Measurements from ENCODE around the gene RPS4Y2. TPM values are rescaled to one million over a fixed set of nuclear protein-coding genes. Genes with fewer than 3 reads are reported as not detected.

RPS4Y2 gene
- total and polyA plus RNA-seq, 9 of the 15 experiments (the other 6 are each of a cell fraction or from before 2014, with no cell fraction given): not detected

DNA sequence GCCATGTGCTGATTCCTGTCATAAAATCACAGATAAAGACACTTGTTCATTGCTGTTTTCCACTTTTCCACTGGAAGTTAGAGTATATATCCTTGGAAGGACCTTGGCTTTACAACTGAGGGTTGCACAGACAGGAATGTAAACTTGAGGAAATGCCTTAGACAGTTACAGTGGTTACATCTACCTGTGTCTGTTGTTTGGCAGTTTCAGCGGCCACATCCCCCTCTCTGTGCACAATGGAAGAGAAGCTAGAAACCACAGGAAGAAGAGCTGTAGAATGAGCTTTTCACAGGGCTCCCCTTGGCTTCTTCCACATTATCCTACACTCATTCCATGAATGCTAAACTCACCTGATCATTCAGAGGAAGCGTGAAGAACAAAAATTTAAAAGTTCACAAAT lies 9.0 kb upstream of the RPS4Y2 start:
- no CpG with 5 or more reads among the region's 2 CpGs for WGBS (ENCODE audit: insufficient coverage, low coverage, missing lambda C conversion rate)
- no peak for TF ChIP-seq TEAD2 (tag; IDR thresholded peaks at IDR 0.05)
- no peak for TF ChIP-seq ZNF561 (CRISPR knock-in tag; conservative IDR thresholded peaks at IDR 0.05)
- no peak for TF ChIP-seq FOXM1 (IDR thresholded peaks at IDR 0.05; ENCODE audit: low read depth)
- no peak for TF ChIP-seq FOXM1 (CRISPR knock-in tag; IDR thresholded peaks at IDR 0.05; ENCODE audit: low read depth)
- TF ChIP-seq BRD9 (IDR thresholded peaks at IDR 0.05; ENCODE audit: low read depth, partially characterized antibody): no peak
- TF ChIP-seq ZNF24 (IDR thresholded peaks at IDR 0.05): no peak
- no peak for TF ChIP-seq XRCC3 (IDR thresholded peaks at IDR 0.05)
- TF ChIP-seq, protein P1, sequence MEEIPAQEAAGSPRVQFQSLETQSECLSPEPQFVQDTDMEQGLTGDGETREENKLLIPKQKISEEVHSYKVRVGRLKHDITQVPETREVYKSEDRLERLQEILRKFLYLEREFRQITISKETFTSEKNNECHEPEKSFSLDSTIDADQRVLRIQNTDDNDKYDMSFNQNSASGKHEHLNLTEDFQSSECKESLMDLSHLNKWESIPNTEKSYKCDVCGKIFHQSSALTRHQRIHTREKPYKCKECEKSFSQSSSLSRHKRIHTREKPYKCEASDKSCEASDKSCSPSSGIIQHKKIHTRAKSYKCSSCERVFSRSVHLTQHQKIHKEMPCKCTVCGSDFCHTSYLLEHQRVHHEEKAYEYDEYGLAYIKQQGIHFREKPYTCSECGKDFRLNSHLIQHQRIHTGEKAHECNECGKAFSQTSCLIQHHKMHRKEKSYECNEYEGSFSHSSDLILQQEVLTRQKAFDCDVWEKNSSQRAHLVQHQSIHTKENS (CRISPR knock-in tag; IDR thresholded peaks at IDR 0.05): no peak
- no peak for TF ChIP-seq ZKSCAN3 (CRISPR knock-in tag; IDR thresholded peaks at IDR 0.05)
- Histone ChIP-seq H2AFZ (ENCODE audit: low read depth, low read length) (no peak overlapping the region), H4K20me1 (replicated peaks; ENCODE audit: control insufficient read depth, insufficient read depth, low read length) (no peaks in the 10 kb centered on the region), H3K27ac (ENCODE audit: extremely low read depth, low read depth, low read length) (no peak overlapping the region), H3K9me1 (ENCODE audit: control insufficient read depth, insufficient read depth, low read length) (no peaks in the 10 kb centered on the region), H3K27me3 (ENCODE audit: control insufficient read depth in 2 of 2, insufficient read depth in 2 of 2, low read length in 2 of 2) (no peaks in the 10 kb centered on the region), H3K9me3 (replicated peaks; ENCODE audit: control insufficient read depth, insufficient read depth, low read depth, low read length) (no peaks in the 10 kb centered on the region), H3K4me2 (ENCODE audit: insufficient read depth, low read length) (no peak overlapping the region), H3K36me3 (ENCODE audit: control insufficient read depth, insufficient read depth, low read length) (no peaks in the 10 kb centered on the region), H3K4me3 (no peak overlapping the region), H3K4me1 (replicated peaks in 1 of 2; ENCODE audit: control insufficient read depth in 2 of 2, insufficient read depth in 2 of 2, low read length in 2 of 2) (no peaks in the 10 kb centered on the region), H3K9ac (ENCODE audit: insufficient read depth in 1 of 2, low read depth in 2 of 2, low read length in 2 of 2) (no peak overlapping the region), H3K79me2 (ENCODE audit: control insufficient read depth, insufficient read depth, low read length) (no peaks in the 10 kb centered on the region)
- CTCF ChIA-PET (ENCODE audit: low intra/inter-chr PET ratio): no interaction called here
- no peak for FAIRE-seq
- no peak for ATAC-seq
- POLR2A ChIA-PET: no interaction called here
- no TSS peak for BruUV-seq (replicated peaks)
- in situ Hi-C loops (cut with MboI) (no loop called here), intact Hi-C loops (cut with micrococcal nuclease) (no loop called here)
- DNase-seq (ENCODE audit: extremely low read depth in 1 of 4, low spot score in 3 of 4): no peak
